SK-N-SH treated with all-trans-retinoic acid at 6 μM for 48 hours (cell line): Measurements from ENCODE around the gene HMGCS2.

Experiments used
- ATAC-seq: fragments of 200-7000 bp; cut with Tn5 transposase; 3 replicates; pipeline ENCODE4 v1.9.1; 2020; ENCODE audit warnings: mild to moderate bottlenecking, moderate library complexity
- ARNTL ChIP-seq: fragments of 450-650 bp; formaldehyde crosslinking; IDR thresholded peaks from 2 replicates; pipeline ENCODE4 v1.5.0; 2020; ENCODE audit warnings: low read depth, mild to moderate bottlenecking, moderate library complexity, borderline replicate concordance
- CREB5 ChIP-seq: fragments of 250-450 bp; sonication (Bioruptor Pico); IDR thresholded peaks from 2 replicates; pipeline ENCODE4 v1.5.1; 2020; ENCODE audit warnings: low read depth, mild to moderate bottlenecking, moderate library complexity
- CSDC2 ChIP-seq: fragments of 250-450 bp; sonication (Bioruptor Pico); IDR thresholded peaks from 2 replicates; pipeline ENCODE4 v1.5.0; 2020; ENCODE audit warnings: mild to moderate bottlenecking, moderate library complexity
- ESRRG ChIP-seq: fragments of 250-450 bp; sonication (Bioruptor Pico); IDR thresholded peaks from 2 replicates; pipeline ENCODE4 v1.6.1; 2021; ENCODE audit warnings: mild to moderate bottlenecking
- GLIS3 ChIP-seq: fragments of 250-450 bp; sonication (Bioruptor Pico); IDR thresholded peaks from 2 replicates; pipeline ENCODE4 v1.5.0; 2020; ENCODE audit warnings: mild to moderate bottlenecking, moderate library complexity
- ISL1 ChIP-seq: fragments of 250-450 bp; sonication (Bioruptor Pico); IDR thresholded peaks from 2 replicates; pipeline ENCODE4 v2.1.2; 2022; ENCODE audit warnings: mild to moderate bottlenecking, moderate library complexity
- OSR1 ChIP-seq: fragments of 250-450 bp; sonication (Bioruptor Pico); IDR thresholded peaks from 2 replicates; pipeline ENCODE4 v1.8.0; 2022; ENCODE audit warnings: moderate library complexity, mild to moderate bottlenecking, inconsistent platforms
- PPARA ChIP-seq: fragments of 250-450 bp; sonication (Bioruptor Pico); IDR thresholded peaks from 2 replicates; pipeline ENCODE4 v1.5.0; 2020; ENCODE audit warnings: mild to moderate bottlenecking, borderline replicate concordance
- RARB ChIP-seq: fragments of 250-450 bp; sonication (Bioruptor Pico); IDR thresholded peaks from 2 replicates; pipeline ENCODE4 v1.8.0; 2021; ENCODE audit warnings: mild to moderate bottlenecking, moderate library complexity
- SNAI2 ChIP-seq: fragments of 250-450 bp; sonication (Bioruptor Pico); IDR thresholded peaks from 2 replicates; pipeline ENCODE4 v1.5.0; 2020; ENCODE audit warnings: mild to moderate bottlenecking, moderate library complexity
- TCF4 ChIP-seq: fragments of 250-450 bp; sonication (Bioruptor Pico); IDR thresholded peaks from 2 replicates; pipeline ENCODE4 v1.8.0; 2021; ENCODE audit warnings: mild to moderate bottlenecking, moderate library complexity, borderline replicate concordance
- TOX ChIP-seq: fragments of 250-450 bp; sonication (Bioruptor Pico); IDR thresholded peaks from 2 replicates; pipeline ENCODE4 v1.8.0; 2021; ENCODE audit warnings: mild to moderate bottlenecking, moderate library complexity, borderline replicate concordance
- TSHZ2 ChIP-seq: fragments of 250-450 bp; sonication (Bioruptor Pico); IDR thresholded peaks from 2 replicates; pipeline ENCODE4 v1.5.0; 2020; ENCODE audit warnings: mild to moderate bottlenecking, moderate library complexity
- ZC3H10 ChIP-seq: fragments of 250-450 bp; sonication (Bioruptor Pico); IDR thresholded peaks from 2 replicates; pipeline ENCODE4 v1.5.1; 2021; ENCODE audit warnings: mild to moderate bottlenecking, moderate library complexity
- ZFP3 ChIP-seq: fragments of 250-450 bp; sonication (Bioruptor Pico); IDR thresholded peaks from 2 replicates; pipeline ENCODE4 v1.5.0; 2020; ENCODE audit warnings: mild to moderate bottlenecking, moderate library complexity
- ZFP30 ChIP-seq: fragments of 450-650 bp; formaldehyde crosslinking; IDR thresholded peaks from 2 replicates; pipeline ENCODE4 v1.5.0; 2022; ENCODE audit warnings: mild to moderate bottlenecking, moderate library complexity
- ZNF565 ChIP-seq: fragments of 450-650 bp; formaldehyde crosslinking; conservative IDR thresholded peaks from 2 replicates; pipeline ENCODE4 v1.5.0; 2020; ENCODE audit warnings: low read depth, mild to moderate bottlenecking, moderate library complexity
- ZNF70 ChIP-seq: fragments of 450-650 bp; formaldehyde crosslinking; IDR thresholded peaks from 2 replicates; pipeline ENCODE4 v1.5.0; 2020; ENCODE audit warnings: mild to moderate bottlenecking, moderate library complexity
- ZNF8 ChIP-seq: fragments of 450-650 bp; formaldehyde crosslinking; IDR thresholded peaks from 2 replicates; pipeline ENCODE4 v1.5.0; 2020; ENCODE audit warnings: mild to moderate bottlenecking, moderate library complexity
- TF ChIP-seq, protein P1 (sequence below): fragments of 250-450 bp; sonication (Bioruptor Pico); IDR thresholded peaks from 2 replicates; pipeline ENCODE4 v1.8.0; 2021; ENCODE audit warnings: low read depth, mild to moderate bottlenecking, moderate library complexity, borderline replicate concordance
- TF ChIP-seq, protein P2 (sequence below): fragments of 250-450 bp; sonication (Bioruptor Pico); IDR thresholded peaks from 2 replicates; pipeline ENCODE4 v1.8.0; 2020; ENCODE audit warnings: mild to moderate bottlenecking, moderate library complexity, borderline replicate concordance
- TF ChIP-seq, protein P3 (sequence below): fragments of 250-450 bp; sonication (Bioruptor Pico); IDR thresholded peaks from 2 replicates; pipeline ENCODE4 v1.5.1; 2021; ENCODE audit warnings: mild to moderate bottlenecking, moderate library complexity

Gene HMGCS2

DNA sequence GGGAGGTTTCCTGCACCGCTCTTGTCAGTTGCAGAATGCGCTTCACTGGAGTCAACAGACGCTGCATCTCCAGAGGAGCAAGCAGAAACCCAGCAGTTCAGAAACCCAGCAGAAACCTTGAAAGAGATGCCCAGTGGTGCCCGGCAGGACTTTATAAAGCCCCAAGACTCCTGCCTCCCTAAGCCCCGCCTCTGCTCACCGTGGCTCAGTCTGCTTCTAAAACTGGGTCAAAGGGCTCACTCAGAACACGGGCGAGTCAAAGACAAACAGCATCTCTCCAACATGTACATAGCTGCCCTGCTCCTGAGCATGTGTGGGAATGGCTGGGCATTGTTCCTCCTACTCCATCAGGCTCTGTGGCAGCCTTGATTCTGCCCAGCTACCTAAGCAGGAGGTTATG, at the start of gene HMGCS2:
Gene HMGCS2, minus strand, starts transcription at position 128 of the 400 bp plus-strand sequence. Its CDS starts 61 bp downstream, at position 67.
- no peak for ATAC-seq
- TF ChIP-seq, protein P1, sequence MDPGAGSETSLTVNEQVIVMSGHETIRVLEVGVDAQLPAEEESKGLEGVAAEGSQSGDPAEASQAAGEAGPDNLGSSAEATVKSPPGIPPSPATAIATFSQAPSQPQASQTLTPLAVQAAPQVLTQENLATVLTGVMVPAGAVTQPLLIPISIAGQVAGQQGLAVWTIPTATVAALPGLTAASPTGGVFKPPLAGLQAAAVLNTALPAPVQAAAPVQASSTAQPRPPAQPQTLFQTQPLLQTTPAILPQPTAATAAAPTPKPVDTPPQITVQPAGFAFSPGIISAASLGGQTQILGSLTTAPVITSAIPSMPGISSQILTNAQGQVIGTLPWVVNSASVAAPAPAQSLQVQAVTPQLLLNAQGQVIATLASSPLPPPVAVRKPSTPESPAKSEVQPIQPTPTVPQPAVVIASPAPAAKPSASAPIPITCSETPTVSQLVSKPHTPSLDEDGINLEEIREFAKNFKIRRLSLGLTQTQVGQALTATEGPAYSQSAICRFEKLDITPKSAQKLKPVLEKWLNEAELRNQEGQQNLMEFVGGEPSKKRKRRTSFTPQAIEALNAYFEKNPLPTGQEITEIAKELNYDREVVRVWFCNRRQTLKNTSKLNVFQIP (CRISPR knock-in tag), result no peak
- TF ChIP-seq ESRRG (CRISPR knock-in tag) (no peak), ZFP30 (CRISPR knock-in tag) (no peak), ZNF70 (no peak), PPARA (CRISPR knock-in tag) (no peak), ZNF565 (no peak), TSHZ2 (no peak), TOX (no peak), ARNTL (CRISPR knock-in tag) (no peak), CSDC2 (CRISPR knock-in tag) (no peak), SNAI2 (CRISPR knock-in tag) (no peak), ZFP3 (CRISPR knock-in tag) (no peak), GLIS3 (CRISPR knock-in tag) (no peak), RARB (CRISPR knock-in tag) (no peak), OSR1 (CRISPR knock-in tag) (no peak)
- TF ChIP-seq, protein P2, sequence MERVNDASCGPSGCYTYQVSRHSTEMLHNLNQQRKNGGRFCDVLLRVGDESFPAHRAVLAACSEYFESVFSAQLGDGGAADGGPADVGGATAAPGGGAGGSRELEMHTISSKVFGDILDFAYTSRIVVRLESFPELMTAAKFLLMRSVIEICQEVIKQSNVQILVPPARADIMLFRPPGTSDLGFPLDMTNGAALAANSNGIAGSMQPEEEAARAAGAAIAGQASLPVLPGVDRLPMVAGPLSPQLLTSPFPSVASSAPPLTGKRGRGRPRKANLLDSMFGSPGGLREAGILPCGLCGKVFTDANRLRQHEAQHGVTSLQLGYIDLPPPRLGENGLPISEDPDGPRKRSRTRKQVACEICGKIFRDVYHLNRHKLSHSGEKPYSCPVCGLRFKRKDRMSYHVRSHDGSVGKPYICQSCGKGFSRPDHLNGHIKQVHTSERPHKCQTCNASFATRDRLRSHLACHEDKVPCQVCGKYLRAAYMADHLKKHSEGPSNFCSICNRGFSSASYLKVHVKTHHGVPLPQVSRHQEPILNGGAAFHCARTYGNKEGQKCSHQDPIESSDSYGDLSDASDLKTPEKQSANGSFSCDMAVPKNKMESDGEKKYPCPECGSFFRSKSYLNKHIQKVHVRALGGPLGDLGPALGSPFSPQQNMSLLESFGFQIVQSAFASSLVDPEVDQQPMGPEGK (CRISPR knock-in tag), result no peak
- TF ChIP-seq, protein P3, sequence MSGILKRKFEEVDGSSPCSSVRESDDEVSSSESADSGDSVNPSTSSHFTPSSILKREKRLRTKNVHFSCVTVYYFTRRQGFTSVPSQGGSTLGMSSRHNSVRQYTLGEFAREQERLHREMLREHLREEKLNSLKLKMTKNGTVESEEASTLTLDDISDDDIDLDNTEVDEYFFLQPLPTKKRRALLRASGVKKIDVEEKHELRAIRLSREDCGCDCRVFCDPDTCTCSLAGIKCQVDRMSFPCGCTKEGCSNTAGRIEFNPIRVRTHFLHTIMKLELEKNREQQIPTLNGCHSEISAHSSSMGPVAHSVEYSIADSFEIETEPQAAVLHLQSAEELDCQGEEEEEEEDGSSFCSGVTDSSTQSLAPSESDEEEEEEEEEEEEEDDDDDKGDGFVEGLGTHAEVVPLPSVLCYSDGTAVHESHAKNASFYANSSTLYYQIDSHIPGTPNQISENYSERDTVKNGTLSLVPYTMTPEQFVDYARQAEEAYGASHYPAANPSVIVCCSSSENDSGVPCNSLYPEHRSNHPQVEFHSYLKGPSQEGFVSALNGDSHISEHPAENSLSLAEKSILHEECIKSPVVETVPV, result no peak
- TF ChIP-seq, all 23 proteins: peak for 0

DNA sequence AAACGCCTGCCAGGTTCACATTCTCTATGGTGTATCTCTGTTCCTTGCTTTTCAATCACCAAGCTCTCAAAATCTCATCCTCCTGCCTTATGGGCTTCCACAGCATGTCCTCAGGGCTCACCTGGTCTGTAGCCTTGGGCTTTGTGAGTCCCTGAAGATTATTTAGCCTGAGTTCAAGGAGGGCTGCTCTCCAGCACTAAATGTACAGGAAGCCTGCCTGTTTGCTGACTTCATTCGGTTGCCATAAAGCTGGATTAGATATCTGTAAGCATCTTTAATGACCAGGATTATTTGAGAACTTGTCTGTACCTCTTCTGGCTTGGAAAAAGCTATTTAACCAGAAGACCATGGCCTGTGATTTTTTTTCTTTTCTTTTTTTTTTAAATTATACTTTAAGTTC, 49.5 kb upstream of the HMGCS2 start:
- TF ChIP-seq ZNF565 (no peak), GLIS3 (CRISPR knock-in tag) (no peak), ZFP3 (CRISPR knock-in tag) (no peak), ZNF70 (no peak), ZNF8 (CRISPR knock-in tag) (no peak), SNAI2 (CRISPR knock-in tag) (no peak), ARNTL (CRISPR knock-in tag) (no peak), TSHZ2 (no peak), ESRRG (CRISPR knock-in tag) (no peak), PPARA (CRISPR knock-in tag) (no peak), RARB (CRISPR knock-in tag) (no peak), TCF4 (CRISPR knock-in tag) (no peak), OSR1 (CRISPR knock-in tag) (no peak), ZC3H10 (CRISPR knock-in tag) (no peak), CREB5 (CRISPR knock-in tag) (no peak), ZFP30 (CRISPR knock-in tag) (no peak), TOX (no peak), ISL1 (CRISPR knock-in tag) (no peak)
- TF ChIP-seq, protein P2 (CRISPR knock-in tag), result no peak
- TF ChIP-seq, protein P3, result no peak
- TF ChIP-seq, all 23 proteins: peak for 0
- no peak for ATAC-seq
